ENCODE results near the gene CXCL11. TPM values are rescaled to one million over a fixed set of nuclear protein-coding genes. Genes with fewer than 3 reads are reported as not detected.

The CXCL11 gene
- total and polyA plus RNA-seq, 2 experiments from 2014 or later, result 0.81 to 1.9 TPM

DNA sequence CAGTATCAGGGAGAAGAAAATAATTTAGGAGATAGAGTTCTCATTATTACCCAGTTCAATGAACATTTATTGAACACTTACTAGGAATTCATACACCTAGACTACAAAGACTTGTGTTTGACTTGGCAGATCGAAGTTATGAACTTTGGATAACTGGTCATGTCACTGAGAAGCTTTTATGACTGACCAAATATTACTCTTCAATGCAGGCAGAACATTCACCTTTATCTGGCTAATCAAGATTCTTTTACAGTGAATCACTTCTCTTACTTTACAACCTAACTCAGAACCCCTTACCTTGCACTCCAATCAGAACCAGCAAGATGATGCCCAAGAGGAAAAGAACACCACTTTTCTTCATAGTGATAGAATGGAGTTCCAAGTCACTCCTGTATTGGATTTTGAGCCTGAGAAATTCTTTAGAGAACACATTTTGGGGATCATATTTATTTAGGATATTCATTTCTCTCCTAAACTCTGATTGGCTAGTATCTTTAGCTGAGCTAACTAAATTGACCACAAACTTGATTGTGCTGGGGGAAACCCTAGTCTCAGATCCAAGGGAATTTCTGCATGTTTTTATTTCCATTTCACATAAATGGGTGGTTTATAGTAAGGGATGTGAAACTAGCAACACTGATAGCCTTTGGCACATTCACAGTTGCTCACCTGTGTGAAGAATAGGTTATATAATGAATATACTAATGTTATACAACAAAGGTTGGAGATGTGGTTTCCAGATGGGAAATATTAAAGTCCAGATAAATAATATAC is 28.6 kb downstream of the CXCL11 start, which contains the start of gene CXCL9 (continued):
- TF ChIP-seq, protein P1, sequence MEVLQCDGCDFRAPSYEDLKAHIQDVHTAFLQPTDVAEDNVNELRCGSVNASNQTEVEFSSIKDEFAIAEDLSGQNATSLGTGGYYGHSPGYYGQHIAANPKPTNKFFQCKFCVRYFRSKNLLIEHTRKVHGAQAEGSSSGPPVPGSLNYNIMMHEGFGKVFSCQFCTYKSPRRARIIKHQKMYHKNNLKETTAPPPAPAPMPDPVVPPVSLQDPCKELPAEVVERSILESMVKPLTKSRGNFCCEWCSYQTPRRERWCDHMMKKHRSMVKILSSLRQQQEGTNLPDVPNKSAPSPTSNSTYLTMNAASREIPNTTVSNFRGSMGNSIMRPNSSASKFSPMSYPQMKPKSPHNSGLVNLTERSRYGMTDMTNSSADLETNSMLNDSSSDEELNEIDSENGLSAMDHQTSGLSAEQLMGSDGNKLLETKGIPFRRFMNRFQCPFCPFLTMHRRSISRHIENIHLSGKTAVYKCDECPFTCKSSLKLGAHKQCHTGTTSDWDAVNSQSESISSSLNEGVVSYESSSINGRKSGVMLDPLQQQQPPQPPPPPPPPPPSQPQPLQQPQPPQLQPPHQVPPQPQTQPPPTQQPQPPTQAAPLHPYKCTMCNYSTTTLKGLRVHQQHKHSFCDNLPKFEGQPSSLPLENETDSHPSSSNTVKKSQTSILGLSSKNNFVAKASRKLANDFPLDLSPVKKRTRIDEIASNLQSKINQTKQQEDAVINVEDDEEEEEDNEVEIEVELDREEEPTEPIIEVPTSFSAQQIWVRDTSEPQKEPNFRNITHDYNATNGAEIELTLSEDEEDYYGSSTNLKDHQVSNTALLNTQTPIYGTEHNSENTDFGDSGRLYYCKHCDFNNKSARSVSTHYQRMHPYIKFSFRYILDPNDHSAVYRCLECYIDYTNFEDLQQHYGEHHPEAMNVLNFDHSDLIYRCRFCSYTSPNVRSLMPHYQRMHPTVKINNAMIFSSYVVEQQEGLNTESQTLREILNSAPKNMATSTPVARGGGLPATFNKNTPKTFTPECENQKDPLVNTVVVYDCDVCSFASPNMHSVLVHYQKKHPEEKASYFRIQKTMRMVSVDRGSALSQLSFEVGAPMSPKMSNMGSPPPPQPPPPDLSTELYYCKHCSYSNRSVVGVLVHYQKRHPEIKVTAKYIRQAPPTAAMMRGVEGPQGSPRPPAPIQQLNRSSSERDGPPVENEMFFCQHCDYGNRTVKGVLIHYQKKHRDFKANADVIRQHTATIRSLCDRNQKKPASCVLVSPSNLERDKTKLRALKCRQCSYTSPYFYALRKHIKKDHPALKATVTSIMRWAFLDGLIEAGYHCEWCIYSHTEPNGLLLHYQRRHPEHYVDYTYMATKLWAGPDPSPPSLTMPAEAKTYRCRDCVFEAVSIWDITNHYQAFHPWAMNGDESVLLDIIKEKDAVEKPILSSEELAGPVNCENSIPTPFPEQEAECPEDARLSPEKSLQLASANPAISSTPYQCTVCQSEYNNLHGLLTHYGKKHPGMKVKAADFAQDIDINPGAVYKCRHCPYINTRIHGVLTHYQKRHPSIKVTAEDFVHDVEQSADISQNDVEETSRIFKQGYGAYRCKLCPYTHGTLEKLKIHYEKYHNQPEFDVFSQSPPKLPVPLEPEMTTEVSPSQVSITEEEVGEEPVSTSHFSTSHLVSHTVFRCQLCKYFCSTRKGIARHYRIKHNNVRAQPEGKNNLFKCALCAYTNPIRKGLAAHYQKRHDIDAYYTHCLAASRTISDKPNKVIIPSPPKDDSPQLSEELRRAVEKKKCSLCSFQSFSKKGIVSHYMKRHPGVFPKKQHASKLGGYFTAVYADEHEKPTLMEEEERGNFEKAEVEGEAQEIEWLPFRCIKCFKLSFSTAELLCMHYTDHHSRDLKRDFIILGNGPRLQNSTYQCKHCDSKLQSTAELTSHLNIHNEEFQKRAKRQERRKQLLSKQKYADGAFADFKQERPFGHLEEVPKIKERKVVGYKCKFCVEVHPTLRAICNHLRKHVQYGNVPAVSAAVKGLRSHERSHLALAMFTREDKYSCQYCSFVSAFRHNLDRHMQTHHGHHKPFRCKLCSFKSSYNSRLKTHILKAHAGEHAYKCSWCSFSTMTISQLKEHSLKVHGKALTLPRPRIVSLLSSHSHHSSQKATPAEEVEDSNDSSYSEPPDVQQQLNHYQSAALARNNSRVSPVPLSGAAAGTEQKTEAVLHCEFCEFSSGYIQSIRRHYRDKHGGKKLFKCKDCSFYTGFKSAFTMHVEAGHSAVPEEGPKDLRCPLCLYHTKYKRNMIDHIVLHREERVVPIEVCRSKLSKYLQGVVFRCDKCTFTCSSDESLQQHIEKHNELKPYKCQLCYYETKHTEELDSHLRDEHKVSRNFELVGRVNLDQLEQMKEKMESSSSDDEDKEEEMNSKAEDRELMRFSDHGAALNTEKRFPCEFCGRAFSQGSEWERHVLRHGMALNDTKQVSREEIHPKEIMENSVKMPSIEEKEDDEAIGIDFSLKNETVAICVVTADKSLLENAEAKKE (CRISPR knock-in tag; IDR thresholded peaks at IDR 0.05), result no peak
- TF ChIP-seq CREB1 (CRISPR knock-in tag; IDR thresholded peaks at IDR 0.05; ENCODE audit: low read depth) (no peak), STAT1 (IDR thresholded peaks at IDR 0.05; ENCODE audit: unreplicated experiment) (no peak)
- TF ChIP-seq, protein P2, sequence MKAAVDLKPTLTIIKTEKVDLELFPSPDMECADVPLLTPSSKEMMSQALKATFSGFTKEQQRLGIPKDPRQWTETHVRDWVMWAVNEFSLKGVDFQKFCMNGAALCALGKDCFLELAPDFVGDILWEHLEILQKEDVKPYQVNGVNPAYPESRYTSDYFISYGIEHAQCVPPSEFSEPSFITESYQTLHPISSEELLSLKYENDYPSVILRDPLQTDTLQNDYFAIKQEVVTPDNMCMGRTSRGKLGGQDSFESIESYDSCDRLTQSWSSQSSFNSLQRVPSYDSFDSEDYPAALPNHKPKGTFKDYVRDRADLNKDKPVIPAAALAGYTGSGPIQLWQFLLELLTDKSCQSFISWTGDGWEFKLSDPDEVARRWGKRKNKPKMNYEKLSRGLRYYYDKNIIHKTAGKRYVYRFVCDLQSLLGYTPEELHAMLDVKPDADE (IDR thresholded peaks at IDR 0.05), result no peak

DNA sequence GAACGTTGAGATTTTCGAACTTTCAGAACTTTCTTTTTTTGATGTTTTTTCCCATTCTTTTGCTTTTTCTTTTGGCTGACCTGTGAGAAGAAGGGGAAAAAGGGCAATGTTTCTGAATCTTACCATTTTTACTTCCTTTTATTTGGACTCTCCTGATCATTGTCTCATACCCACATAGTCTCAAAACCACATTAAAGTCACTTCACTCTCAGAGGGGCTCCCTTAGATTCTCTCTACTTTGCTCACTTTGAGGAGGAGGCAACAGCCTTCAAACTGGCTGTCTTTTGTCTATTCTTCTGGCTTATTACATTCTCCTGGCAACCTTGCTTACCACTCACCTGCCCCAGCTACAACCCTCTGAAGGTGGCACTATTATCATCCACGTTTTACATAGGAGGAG is 32.2 kb downstream of the CXCL11 start:
- no peak for DNase-seq (ENCODE audit: low spot score)
- no peak for ATAC-seq
- H3K9me2 ChIP-seq (ENCODE audit: insufficient read depth), result peaks cover 9% of the 10 kb centered on the region; the same call in 1 of the 2 replicates
- H3K4me3 Mint-ChIP-seq, result no peak overlapping the region
- H3K36me3 ChIP-seq (ENCODE audit: insufficient read depth), result no peaks in the 10 kb centered on the region
- no peaks in the 10 kb centered on the region for H3K4me1 Mint-ChIP-seq
- no peaks in the 10 kb centered on the region for H3K27me3 ChIP-seq (ENCODE audit: insufficient read depth)
- H3K4me3 ChIP-seq, result no peak overlapping the region
- H3K27ac ChIP-seq (ENCODE audit: low read depth), result no peak overlapping the region
- H2AFZ ChIP-seq, result no peak overlapping the region
- no peak overlapping the region for H3K27ac Mint-ChIP-seq
- H3K4me1 ChIP-seq (ENCODE audit: insufficient read depth), result no peaks in the 10 kb centered on the region
- no peaks in the 10 kb centered on the region for H3F3A ChIP-seq (replicated peaks; ENCODE audit: low read depth)
- peaks cover 4% of the 10 kb centered on the region for H3K27me3 Mint-ChIP-seq (ENCODE audit: insufficient read depth, low read depth, poor library complexity)
- no peaks in the 10 kb centered on the region for H4K20me1 ChIP-seq (replicated peaks; ENCODE audit: insufficient read depth)
- H3K79me2 ChIP-seq (replicated peaks; ENCODE audit: insufficient read depth), result no peaks in the 10 kb centered on the region
- no peaks in the 10 kb centered on the region for H3K9me3 Mint-ChIP-seq
- no peaks in the 10 kb centered on the region for H3K36me3 Mint-ChIP-seq (ENCODE audit: low read depth)
- no peak overlapping the region for H3K4me2 ChIP-seq
- TF ChIP-seq ZNF114 (CRISPR knock-in tag; IDR thresholded peaks at IDR 0.05), result no peak
- TF ChIP-seq POLR2AphosphoS5 (IDR thresholded peaks at IDR 0.05; ENCODE audit: low read depth), result no peak
- TF ChIP-seq JUNB (IDR thresholded peaks at IDR 0.05; ENCODE audit: unreplicated experiment), result no peak
- TF ChIP-seq, protein P1 (CRISPR knock-in tag; IDR thresholded peaks at IDR 0.05), result no peak
- no peak for TF ChIP-seq EZH2 (IDR thresholded peaks at IDR 0.05; ENCODE audit: low read depth, unreplicated experiment)
